Endodermal cell (in vitro differentiated cells): Measurements from ENCODE around the gene CDK5R1. TPM values are rescaled to one million over a fixed set of nuclear protein-coding genes. Genes with fewer than 3 reads are reported as not detected.

ENCODE experiments used
- DNase-seq: peaks from one replicate; pipeline ENCODE4 v3.0.0-alpha.2; 2017
- H3K27ac ChIP-seq: 2 replicates; pipeline ENCODE4 v1.5.1; 2013; ENCODE audit warnings: mild to moderate bottlenecking, low read depth, low read length, moderate library complexity
- H3K27me3 ChIP-seq: 2 replicates; pipeline ENCODE4 v1.6.1; 2013; ENCODE audit warnings: mild to moderate bottlenecking, low read length, moderate library complexity; ENCODE audit not compliant: insufficient read depth, control insufficient read depth, poor library complexity, severe bottlenecking
- H3K36me3 ChIP-seq: 2 replicates; pipeline ENCODE4 v1.7.0; 2013; ENCODE audit warnings: mild to moderate bottlenecking, low read length, moderate library complexity; ENCODE audit not compliant: control insufficient read depth, insufficient read depth
- H3K4me1 ChIP-seq: one replicate; pipeline ENCODE4 v1.7.0; 2013; ENCODE audit warnings: low read length; ENCODE audit not compliant: control insufficient read depth, insufficient read depth
- H3K4me3 ChIP-seq: 2 replicates; pipeline ENCODE4 v1.5.1; 2013; ENCODE audit warnings: mild to moderate bottlenecking, low read length, moderate library complexity
- H3K9ac ChIP-seq: 2 replicates; pipeline ENCODE4 v1.6.1; 2013; ENCODE audit warnings: mild to moderate bottlenecking, low read length, moderate library complexity; ENCODE audit not compliant: poor library complexity, severe bottlenecking; ENCODE audit errors: extremely low read depth
- H3K9me3 ChIP-seq: 2 replicates; pipeline ENCODE4 v1.6.1; 2013; ENCODE audit warnings: mild to moderate bottlenecking, low read length, moderate library complexity; ENCODE audit not compliant: control insufficient read depth
- H3K27ac Mint-ChIP-seq: 2 replicates; pipeline ENCODE4 v1.8.0; 2020; ENCODE audit warnings: mixed read lengths
- H3K27me3 Mint-ChIP-seq: 2 replicates; pipeline ENCODE4 v1.8.0; 2021; ENCODE audit warnings: mild to moderate bottlenecking, mixed read lengths; ENCODE audit not compliant: insufficient read depth
- H3K36me3 Mint-ChIP-seq: 2 replicates; pipeline ENCODE4 v1.8.0; 2020; ENCODE audit warnings: low read depth, mixed read lengths
- H3K4me1 Mint-ChIP-seq: 2 replicates; pipeline ENCODE4 v1.8.0; 2020; ENCODE audit warnings: mixed read lengths
- H3K4me3 Mint-ChIP-seq: 2 replicates; pipeline ENCODE4 v1.8.0; 2020; ENCODE audit warnings: mild to moderate bottlenecking, moderate library complexity, mixed read lengths
- H3K9me3 Mint-ChIP-seq: 2 replicates; pipeline ENCODE4 v1.8.0; 2020; ENCODE audit warnings: mild to moderate bottlenecking, mixed read lengths
- WGBS, 2 experiments: methylation state at CpG; one replicate each; pipeline versions ENCODE4 v1.1.5 to v1.1.7; 2013; ENCODE audit warnings: missing lambda C conversion rate in 2 of 2, mixed read lengths in 1 of 2; ENCODE audit not compliant: insufficient coverage in 1 of 2, insufficient read length in 1 of 2; 5-methylcytosine and 5-hydroxymethylcytosine counted together
- total RNA-seq, 2 donors: library from RNA; stranded (reverse); fragmentation: NEBNext Ultra II Directional in 1 of 2; extraction: Animal tissue kit (Norgen Biotek cat#: 25700) in 1 of 2; gene quantifications; 2 replicates in 1 of 2; 3 replicates in 1 of 2; pipeline ENCODE4 v1.2.1, GENCODE V29; 2021
- TF ChIP-seq, protein P1 (sequence below): fragments of 200-600 bp; sonication (generic); conservative IDR thresholded peaks from 2 replicates; pipeline ENCODE4 v1.5.0; 2021; ENCODE audit warnings: antibody characterized with exemption, mild to moderate bottlenecking

The CDK5R1 gene
- total RNA-seq, 2 donors from 2014 or later: 9.8 to 10.3 TPM

GRCh38 chr17:32471652-32472051 lies 15.1 kb upstream of the CDK5R1 start:
- H3K27ac Mint-ChIP-seq: no peak overlapping the region

DNA sequence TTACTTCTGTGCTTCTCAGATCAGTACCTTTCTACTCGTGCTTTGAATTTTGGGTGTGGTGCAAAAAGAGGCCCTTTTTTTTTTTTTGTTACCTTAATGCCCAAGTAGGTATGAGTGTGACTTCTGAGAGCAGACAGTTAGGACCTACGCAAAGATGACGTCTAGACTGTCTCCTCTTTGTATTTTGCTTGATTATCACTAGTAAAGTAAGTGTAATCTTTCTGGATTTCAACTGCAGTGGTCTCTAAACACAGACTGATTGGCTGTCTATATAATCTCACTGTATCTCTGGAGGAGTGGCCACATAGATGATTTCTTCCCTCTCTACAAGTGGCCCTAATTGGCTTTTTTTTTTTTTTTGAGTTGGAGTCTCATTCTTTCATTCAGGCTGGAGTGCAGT lies 11.5 kb upstream of the CDK5R1 start:
- DNase-seq: no peak
- H3K36me3 Mint-ChIP-seq: peaks cover 80% of the 10 kb centered on the region
- H3K9ac ChIP-seq: no peak overlapping the region
- TF ChIP-seq, protein P1, sequence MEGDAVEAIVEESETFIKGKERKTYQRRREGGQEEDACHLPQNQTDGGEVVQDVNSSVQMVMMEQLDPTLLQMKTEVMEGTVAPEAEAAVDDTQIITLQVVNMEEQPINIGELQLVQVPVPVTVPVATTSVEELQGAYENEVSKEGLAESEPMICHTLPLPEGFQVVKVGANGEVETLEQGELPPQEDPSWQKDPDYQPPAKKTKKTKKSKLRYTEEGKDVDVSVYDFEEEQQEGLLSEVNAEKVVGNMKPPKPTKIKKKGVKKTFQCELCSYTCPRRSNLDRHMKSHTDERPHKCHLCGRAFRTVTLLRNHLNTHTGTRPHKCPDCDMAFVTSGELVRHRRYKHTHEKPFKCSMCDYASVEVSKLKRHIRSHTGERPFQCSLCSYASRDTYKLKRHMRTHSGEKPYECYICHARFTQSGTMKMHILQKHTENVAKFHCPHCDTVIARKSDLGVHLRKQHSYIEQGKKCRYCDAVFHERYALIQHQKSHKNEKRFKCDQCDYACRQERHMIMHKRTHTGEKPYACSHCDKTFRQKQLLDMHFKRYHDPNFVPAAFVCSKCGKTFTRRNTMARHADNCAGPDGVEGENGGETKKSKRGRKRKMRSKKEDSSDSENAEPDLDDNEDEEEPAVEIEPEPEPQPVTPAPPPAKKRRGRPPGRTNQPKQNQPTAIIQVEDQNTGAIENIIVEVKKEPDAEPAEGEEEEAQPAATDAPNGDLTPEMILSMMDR: no peak
- H3K9me3 Mint-ChIP-seq: no peaks in the 10 kb centered on the region
- H3K36me3 ChIP-seq: peaks cover 94% of the 10 kb centered on the region
- no peak overlapping the region for H3K27ac ChIP-seq
- no peaks in the 10 kb centered on the region for H3K4me1 Mint-ChIP-seq
- no peaks in the 10 kb centered on the region for H3K27me3 Mint-ChIP-seq
- H3K4me3 ChIP-seq: no peak overlapping the region
- no peaks in the 10 kb centered on the region for H3K27me3 ChIP-seq
- H3K4me3 Mint-ChIP-seq: no peak overlapping the region
- H3K9me3 ChIP-seq: no peaks in the 10 kb centered on the region
- H3K4me1 ChIP-seq: no peaks in the 10 kb centered on the region
- WGBS, 2 experiments: 89 to 100% methylated on average over 2 to 3 of the region's 3 CpGs
- no peak overlapping the region for H3K27ac Mint-ChIP-seq

More at GRCh38 chr17:32471652-32472051, 15.1 kb upstream of the CDK5R1 start:
- no peaks in the 10 kb centered on the region for H3K9me3 ChIP-seq
- no peaks in the 10 kb centered on the region for H3K4me1 Mint-ChIP-seq
- TF ChIP-seq, protein P1: no peak
- H3K9ac ChIP-seq: no peak overlapping the region
- H3K27me3 Mint-ChIP-seq: no peaks in the 10 kb centered on the region
- H3K27me3 ChIP-seq: no peaks in the 10 kb centered on the region
- H3K4me3 ChIP-seq: no peak overlapping the region
- peak; percentile 26 for DNase-seq
- peaks cover 82% of the 10 kb centered on the region for H3K36me3 Mint-ChIP-seq
- H3K4me1 ChIP-seq: no peaks in the 10 kb centered on the region
- no peak overlapping the region for H3K4me3 Mint-ChIP-seq
- WGBS, 2 experiments: 99 to 100% methylated on average over 2 to 4 of the region's 4 CpGs
- no peaks in the 10 kb centered on the region for H3K9me3 Mint-ChIP-seq
- H3K27ac ChIP-seq: no peak overlapping the region
- H3K36me3 ChIP-seq: peaks cover 92% of the 10 kb centered on the region

DNA sequence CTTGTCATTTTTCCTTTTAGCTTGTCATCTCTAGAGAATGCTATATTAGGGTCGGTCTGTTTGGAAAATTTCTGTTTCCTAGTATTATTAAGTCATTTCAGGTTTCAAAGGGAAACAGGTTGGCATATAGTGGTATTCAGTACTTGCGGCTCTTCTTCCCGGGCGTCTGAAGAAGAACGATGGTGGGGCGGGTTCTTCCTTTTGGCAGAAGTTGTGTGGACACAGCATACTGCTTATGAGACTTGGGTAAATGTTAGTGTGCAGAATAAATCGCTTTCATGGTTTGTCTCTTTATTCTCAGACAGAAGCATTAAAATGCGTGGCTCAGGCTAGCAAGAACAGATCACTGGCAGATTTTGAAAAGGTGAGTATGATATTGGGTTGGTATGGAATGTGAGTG lies 9.6 kb upstream of the CDK5R1 start:
- Mint-ChIP-seq H3K4me3 (no peak overlapping the region), H3K27me3 (no peaks in the 10 kb centered on the region), H3K4me1 (no peaks in the 10 kb centered on the region), H3K27ac (no peak overlapping the region), H3K36me3 (peaks cover 78% of the 10 kb centered on the region), H3K9me3 (no peaks in the 10 kb centered on the region)
- H3K4me1 ChIP-seq: no peaks in the 10 kb centered on the region
- DNase-seq: no peak
- H3K36me3 ChIP-seq: peaks cover 92% of the 10 kb centered on the region
- no peak overlapping the region for H3K4me3 ChIP-seq
- no peak overlapping the region for H3K9ac ChIP-seq
- H3K27ac ChIP-seq: no peak overlapping the region
- TF ChIP-seq, protein P1: no peak
- WGBS, 2 experiments: 95 to 98% methylated on average over 7 to 8 of the region's 8 CpGs
- H3K9me3 ChIP-seq: no peaks in the 10 kb centered on the region
- H3K27me3 ChIP-seq: no peaks in the 10 kb centered on the region
